Common myeloid progenitor, CD34-positive (primary cell): Measurements from ENCODE around the gene VSTM4.

Source experiments
- CTCF ChIA-PET: fragments of 350-600 bp; sonication (Branson Sonifier 250); formaldehyde crosslinking; loops from one replicate; lab custom pipeline; 2021; ENCODE audit warnings: antibody characterized with exemption; lab: Charles Lee
- POLR2A ChIA-PET: fragments of 350-600 bp; sonication (Branson Sonifier 250); formaldehyde crosslinking; loops from one replicate; lab custom pipeline; 2021; ENCODE audit warnings: antibody characterized with exemption; lab: Charles Lee
- DNase-seq, 3 donors: peaks; one replicate each; pipeline versions ENCODE4 v3.0.0 to v3.0.0-alpha.2; 2013
- H3K27ac ChIP-seq, 2 experiments: 1 replicate in 1 of 2; 2 replicates in 1 of 2; pipeline ENCODE4 v1.7.0; 2013; ENCODE audit warnings: inconsistent platforms in 2 of 2, low read length in 2 of 2, mild to moderate bottlenecking in 2 of 2, low read depth in 1 of 2, moderate library complexity in 1 of 2; ENCODE audit not compliant: severe bottlenecking in 2 of 2, insufficient read depth in 1 of 2, poor library complexity in 1 of 2
- H3K27me3 ChIP-seq, 5 experiments: replicated peaks in 2 of 5; 1 replicate in 3 of 5; 2 replicates in 2 of 5; pipeline versions ENCODE4 v1.6.1 to v1.7.0; 2013; ENCODE audit warnings: low read length in 4 of 5, mild to moderate bottlenecking in 2 of 5, moderate library complexity in 2 of 5, inconsistent platforms in 1 of 5; ENCODE audit not compliant: insufficient read depth in 5 of 5, control insufficient read depth in 4 of 5
- H3K36me3 ChIP-seq, 4 experiments: 1 replicate in 2 of 4; 2 replicates in 2 of 4; pipeline versions ENCODE4 v1.6.1 to v1.7.0; 2013; ENCODE audit warnings: low read length in 3 of 4, control low read depth in 1 of 4, mild to moderate bottlenecking in 1 of 4; ENCODE audit not compliant: control insufficient read depth in 4 of 4, insufficient read depth in 4 of 4
- H3K4me1 ChIP-seq, 4 experiments: 1 replicate in 3 of 4; 2 replicates in 1 of 4; pipeline versions ENCODE4 v1.6.1 to v1.7.1; 2013; ENCODE audit warnings: low read length in 3 of 4, mild to moderate bottlenecking in 3 of 4, control low read depth in 1 of 4, inconsistent platforms in 1 of 4, moderate library complexity in 1 of 4; ENCODE audit not compliant: control insufficient read depth in 4 of 4, insufficient read depth in 4 of 4; ENCODE audit errors: control extremely low read depth in 1 of 4
- H3K4me3 ChIP-seq, 7 experiments: 1 replicate in 4 of 7; 2 replicates in 3 of 7; pipeline versions ENCODE4 v1.5.1 to v1.7.0; 2013; ENCODE audit warnings: mild to moderate bottlenecking in 7 of 7, low read length in 6 of 7, moderate library complexity in 6 of 7, inconsistent platforms in 2 of 7, low read depth in 2 of 7, control low read depth in 1 of 7; ENCODE audit not compliant: insufficient read depth in 4 of 7, control insufficient read depth in 1 of 7; ENCODE audit errors: extremely low read depth in 1 of 7
- H3K9me3 ChIP-seq, 5 experiments: 1 replicate in 4 of 5; 2 replicates in 1 of 5; pipeline versions ENCODE4 v1.6.1 to v1.7.1; 2013; ENCODE audit warnings: low read length in 4 of 5, mild to moderate bottlenecking in 2 of 5, inconsistent platforms in 1 of 5, low read depth in 1 of 5, moderate library complexity in 1 of 5; ENCODE audit not compliant: control insufficient read depth in 4 of 5, insufficient read depth in 2 of 5; ENCODE audit errors: control extremely low read depth in 1 of 5
- WGBS: methylation state at CpG from one replicate; pipeline ENCODE4 v1.1.5; 2013; ENCODE audit not compliant: insufficient coverage; 5-methylcytosine and 5-hydroxymethylcytosine counted together

VSTM4 gene

GRCh38 chr10:48981310-48981907 lies 133.9 kb downstream of the VSTM4 start:
- Histone ChIP-seq H3K4me1 (no peaks in the 10 kb centered on the region), H3K36me3 (peaks cover 5 to 60% (median 23%) of the 10 kb centered on the region in 4 experiments), H3K4me3 (no peak overlapping the region), H3K27ac (no peak overlapping the region), H3K27me3 (no peaks in the 10 kb centered on the region), H3K9me3 (no peaks in the 10 kb centered on the region)
- CTCF ChIA-PET = interaction anchor here (0.9 to 5.1 kb wide), 5 partner anchors 13 to 530 kb away, joined by 3 to 52 read pairs (median 3); no protein-coding TSS in a partner anchor
- WGBS = 50% methylated on average over 11 of the region's 12 CpGs
- POLR2A ChIA-PET = no interaction called here
- DNase-seq = peak; percentile 25 to 45 (median 36)

- Histone ChIP-seq H3K27me3 (no peaks in the 10 kb centered on the region), H3K27ac (no peak overlapping the region), H3K36me3 (peaks cover 5 to 83% (median 30%) of the 10 kb centered on the region in 4 experiments), H3K9me3 (no peaks in the 10 kb centered on the region), H3K4me1 (no peaks in the 10 kb centered on the region), H3K4me3 (no peak overlapping the region)
- ChIA-PET POLR2A (no interaction called here), CTCF (interaction anchor here (1.5 to 3.0 kb wide), 5 partner anchors 187 to 534 kb away, joined by 3 to 19 read pairs (median 6); no protein-coding TSS in a partner anchor)
- 90% methylated on average over 4 of the region's 5 CpGs for WGBS
- DNase-seq = no peak
Measured at GRCh38 chr10:48978318-48978717, 137.0 kb downstream of the VSTM4 start.

- ChIA-PET POLR2A (no interaction called here), CTCF (interaction anchor here (0.9 to 3.0 kb wide), 5 partner anchors 185 to 533 kb away, joined by 3 to 19 read pairs (median 3); no protein-coding TSS in a partner anchor)
- no peak overlapping the region for H3K27ac ChIP-seq
- H3K4me3 ChIP-seq = no peak overlapping the region
- peak; percentile 3 to 21 (median 17) for DNase-seq
- no peaks in the 10 kb centered on the region for H3K9me3 ChIP-seq
- no peaks in the 10 kb centered on the region for H3K27me3 ChIP-seq
- H3K36me3 ChIP-seq = peaks cover 5 to 77% (median 28%) of the 10 kb centered on the region in 4 experiments
- no peaks in the 10 kb centered on the region for H3K4me1 ChIP-seq
Measured at GRCh38 chr10:48976196-48976595, 139.1 kb downstream of the VSTM4 start.

- Histone ChIP-seq H3K27ac (no peak overlapping the region), H3K27me3 (no peaks in the 10 kb centered on the region), H3K9me3 (no peaks in the 10 kb centered on the region), H3K4me3 (no peak overlapping the region), H3K36me3 (peaks cover 2 to 78% (median 35%) of the 10 kb centered on the region in 4 experiments), H3K4me1 (no peaks in the 10 kb centered on the region)
- ChIA-PET POLR2A (interaction anchor here (0.5 kb wide), 1 partner anchor 337 kb away, joined by 3 read pairs; no protein-coding TSS in a partner anchor), CTCF (interaction anchor here (0.9 to 1.0 kb wide), 2 partner anchors 187 to 551 kb away, joined by 3 read pairs; no protein-coding TSS in a partner anchor)
- WGBS = 98% methylated on average over 11 of the region's 12 CpGs
- no peak for DNase-seq
Measured at GRCh38 chr10:48974510-48975156, 140.7 kb downstream of the VSTM4 start.

- CTCF ChIA-PET = no interaction called here
Measured at GRCh38 chr10:48973065-48973464, 142.3 kb downstream of the VSTM4 start.

GRCh38 chr10:48970654-48971053 lies 144.7 kb downstream of the VSTM4 start:
- no peaks in the 10 kb centered on the region for H3K27me3 ChIP-seq
- 92% methylated on average over 4 of the region's 4 CpGs for WGBS
- DNase-seq = no peak
- peaks cover 2 to 80% (median 32%) of the 10 kb centered on the region in 4 experiments for H3K36me3 ChIP-seq
- CTCF ChIA-PET = no interaction called here
- no peak overlapping the region for H3K27ac ChIP-seq
- H3K9me3 ChIP-seq = no peaks in the 10 kb centered on the region
- no peaks in the 10 kb centered on the region for H3K4me1 ChIP-seq
- H3K4me3 ChIP-seq = no peak overlapping the region
- POLR2A ChIA-PET = no interaction called here

More at GRCh38 chr10:48973065-48973464, 142.3 kb downstream of the VSTM4 start:
- no peaks in the 10 kb centered on the region for H3K27me3 ChIP-seq
- peaks cover 2 to 77% (median 34%) of the 10 kb centered on the region in 4 experiments for H3K36me3 ChIP-seq
- POLR2A ChIA-PET = no interaction called here
- 96% methylated on average over 5 of the region's 5 CpGs for WGBS
- H3K4me3 ChIP-seq = no peak overlapping the region
- no peaks in the 10 kb centered on the region for H3K4me1 ChIP-seq
- DNase-seq = no peak
- no peaks in the 10 kb centered on the region for H3K9me3 ChIP-seq
- no peak overlapping the region for H3K27ac ChIP-seq

GRCh38 chr10:48970046-48970445 lies 145.3 kb downstream of the VSTM4 start:
- 95% methylated on average over 14 of the region's 14 CpGs for WGBS
- H3K27me3 ChIP-seq = no peaks in the 10 kb centered on the region
- H3K36me3 ChIP-seq = peaks cover 4 to 79% (median 32%) of the 10 kb centered on the region in 4 experiments
- no peak for DNase-seq
- POLR2A ChIA-PET = no interaction called here
- H3K27ac ChIP-seq = no peak overlapping the region
- no peak overlapping the region for H3K4me3 ChIP-seq
- H3K4me1 ChIP-seq = no peaks in the 10 kb centered on the region
- CTCF ChIA-PET = no interaction called here
- H3K9me3 ChIP-seq = no peaks in the 10 kb centered on the region
